Coronary artery (tissue), 2 donors: ENCODE results near the gene DMWD.

ENCODE experiments used
- DNase-seq: peaks from one replicate; pipeline ENCODE4 v3.0.0-alpha.2; 2017; ENCODE audit warnings: low spot score
- H3K27ac ChIP-seq, 2 donors: fragments of 200-600 bp; sonication (generic); one replicate each; pipeline ENCODE4 v1.5.1; 2016 to 2019
- H3K4me3 ChIP-seq: fragments of 200-600 bp; sonication (generic); 2 replicates; pipeline ENCODE4 v1.5.1; 2016; ENCODE audit warnings: mild to moderate bottlenecking, moderate library complexity
- TF ChIP-seq, protein P1 (sequence below): fragments of 200-600 bp; sonication (generic); IDR thresholded peaks from one replicate; pipeline ENCODE4 v1.5.1; 2019; ENCODE audit warnings: antibody characterized with exemption

DMWD gene

DNA sequence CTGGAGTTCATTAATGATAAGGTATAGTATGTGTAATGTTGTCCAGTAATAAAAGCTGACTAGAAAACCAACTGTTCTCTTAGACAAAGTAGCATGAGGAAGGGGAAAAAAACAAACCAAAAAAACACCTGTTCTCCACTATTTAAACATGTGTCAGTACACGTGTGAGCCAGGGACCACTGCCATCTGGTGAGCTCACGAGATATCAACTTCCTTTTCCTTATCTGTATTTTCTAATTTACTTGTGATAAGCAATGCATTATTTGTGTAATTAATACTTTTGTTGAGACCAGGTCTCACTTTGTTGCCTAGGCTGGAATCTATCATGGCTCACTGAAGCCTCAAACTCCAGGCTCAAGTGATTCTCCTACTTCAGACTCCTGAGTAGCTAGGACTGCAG lies 19.3 kb downstream of the DMWD start:
- TF ChIP-seq, protein P1, sequence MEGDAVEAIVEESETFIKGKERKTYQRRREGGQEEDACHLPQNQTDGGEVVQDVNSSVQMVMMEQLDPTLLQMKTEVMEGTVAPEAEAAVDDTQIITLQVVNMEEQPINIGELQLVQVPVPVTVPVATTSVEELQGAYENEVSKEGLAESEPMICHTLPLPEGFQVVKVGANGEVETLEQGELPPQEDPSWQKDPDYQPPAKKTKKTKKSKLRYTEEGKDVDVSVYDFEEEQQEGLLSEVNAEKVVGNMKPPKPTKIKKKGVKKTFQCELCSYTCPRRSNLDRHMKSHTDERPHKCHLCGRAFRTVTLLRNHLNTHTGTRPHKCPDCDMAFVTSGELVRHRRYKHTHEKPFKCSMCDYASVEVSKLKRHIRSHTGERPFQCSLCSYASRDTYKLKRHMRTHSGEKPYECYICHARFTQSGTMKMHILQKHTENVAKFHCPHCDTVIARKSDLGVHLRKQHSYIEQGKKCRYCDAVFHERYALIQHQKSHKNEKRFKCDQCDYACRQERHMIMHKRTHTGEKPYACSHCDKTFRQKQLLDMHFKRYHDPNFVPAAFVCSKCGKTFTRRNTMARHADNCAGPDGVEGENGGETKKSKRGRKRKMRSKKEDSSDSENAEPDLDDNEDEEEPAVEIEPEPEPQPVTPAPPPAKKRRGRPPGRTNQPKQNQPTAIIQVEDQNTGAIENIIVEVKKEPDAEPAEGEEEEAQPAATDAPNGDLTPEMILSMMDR = no peak
- no peak overlapping the region for H3K4me3 ChIP-seq
- no peak for DNase-seq
- peak overlapping the region in 1 of 2 donors; percentile 17 for H3K27ac ChIP-seq

DNA sequence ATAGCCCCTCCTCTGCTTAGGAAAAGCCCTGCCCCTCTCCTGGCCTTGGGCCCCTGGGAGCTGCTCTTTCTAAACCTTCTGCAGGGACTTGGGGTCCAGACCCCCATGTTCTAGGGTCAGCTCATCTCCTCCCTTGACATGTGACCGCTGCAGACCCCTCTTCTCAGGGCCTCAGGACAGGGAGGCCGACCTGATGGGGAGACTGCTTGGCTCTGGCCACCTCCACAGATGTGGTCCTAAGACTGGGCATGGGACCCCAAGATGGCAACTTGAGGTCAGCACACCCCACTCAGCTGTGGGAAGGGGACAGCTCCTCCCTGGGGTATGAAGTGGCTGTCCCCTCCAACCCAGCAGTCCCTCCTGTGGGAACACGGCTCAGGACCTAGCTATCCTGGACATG lies 19.7 kb downstream of the DMWD start:
- Histone ChIP-seq H3K4me3 (no peak overlapping the region), H3K27ac (peak overlapping the region in 1 of 2 donors; percentile 17)
- TF ChIP-seq, protein P1 = no peak
- DNase-seq = no peak

DNA sequence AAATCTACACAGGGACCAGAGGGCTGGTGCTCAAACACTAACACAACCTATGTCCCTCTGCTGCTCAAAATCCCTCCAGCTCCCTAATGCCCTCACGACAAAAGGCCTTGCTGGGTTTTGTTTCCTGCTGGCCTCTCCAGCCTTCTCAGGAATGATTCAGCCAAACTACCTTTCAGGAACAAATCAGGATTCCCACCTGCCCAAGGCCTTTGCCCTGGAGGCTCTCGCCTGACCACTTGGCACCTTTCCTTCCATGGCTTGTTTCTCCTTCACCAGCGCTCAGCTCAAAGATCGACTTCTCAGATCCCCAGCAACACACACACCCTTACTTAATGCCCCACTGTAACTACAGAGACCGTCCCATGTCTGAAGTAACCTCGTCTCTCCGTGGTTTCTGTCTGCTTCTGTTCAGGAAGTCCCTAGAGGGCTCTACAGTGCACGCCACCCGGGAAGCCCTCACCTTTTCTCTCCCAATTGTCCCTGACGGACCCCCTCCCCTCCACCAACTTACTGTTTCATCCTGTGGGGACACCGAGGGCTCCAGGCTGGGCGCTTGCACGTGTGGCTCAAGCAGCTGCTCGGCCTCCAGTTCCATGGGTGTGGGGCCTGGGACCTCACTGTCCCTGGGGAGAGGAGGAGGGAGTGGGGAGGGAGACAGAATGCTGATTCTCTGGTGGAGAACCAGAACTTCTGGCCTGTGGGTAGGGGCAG lies 20.4 kb downstream of the DMWD start:
- TF ChIP-seq, protein P1 = no peak
- H3K4me3 ChIP-seq = no peak overlapping the region
- peak overlapping the region in 1 of 2 donors; percentile 95 for H3K27ac ChIP-seq
- no peak for DNase-seq

DNA sequence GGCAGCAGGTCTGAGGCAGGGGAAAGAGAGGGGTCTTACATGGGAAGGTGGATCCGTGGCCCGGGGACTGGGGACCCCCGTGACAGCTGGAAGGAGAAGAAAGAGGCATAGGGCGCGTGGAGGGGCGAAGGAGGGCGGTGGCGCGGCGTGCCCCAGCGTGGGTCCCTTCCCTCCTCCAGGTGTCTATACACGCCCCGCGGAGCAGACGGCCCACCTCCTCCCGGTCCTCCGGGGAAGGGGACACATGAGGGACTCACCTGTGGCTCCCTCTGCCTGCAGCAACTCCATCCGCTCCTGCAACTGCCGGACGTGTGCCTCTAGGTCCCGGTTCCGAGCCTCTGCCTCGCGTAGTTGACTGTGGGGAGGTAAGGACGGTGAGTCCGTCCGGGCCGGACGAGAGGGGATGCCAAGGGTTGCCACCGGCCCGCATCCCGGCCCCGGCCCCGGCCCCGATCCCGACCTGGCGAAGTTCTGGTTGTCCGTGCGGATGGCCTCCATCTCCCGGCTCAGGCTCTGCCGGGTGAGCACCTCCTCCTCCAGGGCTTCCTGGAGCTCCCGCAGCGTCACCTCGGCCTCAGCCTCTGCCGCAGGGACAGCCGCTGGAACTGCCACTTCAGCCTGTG lies 21.2 kb downstream of the DMWD start:
- peak overlapping the region; percentile 93 to 95 for H3K27ac ChIP-seq
- DNase-seq = no peak
- TF ChIP-seq, protein P1 = no peak
- peak overlapping the region; percentile 87 for H3K4me3 ChIP-seq

DNA sequence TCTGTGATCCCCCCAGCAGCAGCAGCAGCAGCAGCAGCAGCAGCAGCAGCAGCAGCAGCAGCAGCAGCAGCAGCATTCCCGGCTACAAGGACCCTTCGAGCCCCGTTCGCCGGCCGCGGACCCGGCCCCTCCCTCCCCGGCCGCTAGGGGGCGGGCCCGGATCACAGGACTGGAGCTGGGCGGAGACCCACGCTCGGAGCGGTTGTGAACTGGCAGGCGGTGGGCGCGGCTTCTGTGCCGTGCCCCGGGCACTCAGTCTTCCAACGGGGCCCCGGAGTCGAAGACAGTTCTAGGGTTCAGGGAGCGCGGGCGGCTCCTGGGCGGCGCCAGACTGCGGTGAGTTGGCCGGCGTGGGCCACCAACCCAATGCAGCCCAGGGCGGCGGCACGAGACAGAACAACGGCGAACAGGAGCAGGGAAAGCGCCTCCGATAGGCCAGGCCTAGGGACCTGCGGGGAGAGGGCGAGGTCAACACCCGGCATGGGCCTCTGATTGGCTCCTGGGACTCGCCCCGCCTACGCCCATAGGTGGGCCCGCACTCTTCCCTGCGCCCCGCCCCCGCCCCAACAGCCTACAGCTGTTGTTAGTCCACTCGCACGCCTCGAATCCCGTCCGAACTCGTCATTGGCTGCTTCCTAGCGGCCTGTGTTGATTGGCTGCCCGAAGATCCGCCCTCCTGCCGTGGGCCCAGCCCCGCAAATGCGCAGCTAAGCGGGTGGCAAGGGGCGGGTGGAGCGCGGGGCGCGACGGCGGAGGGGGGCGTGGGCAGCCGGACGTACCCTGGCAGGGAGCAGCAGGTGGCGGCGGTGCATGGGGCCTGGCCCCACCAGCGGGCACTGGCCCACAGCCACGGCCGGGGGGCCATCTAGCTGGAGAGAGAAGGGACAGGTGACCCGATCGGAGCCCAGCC lies 22.2 kb downstream of the DMWD start:
- H3K4me3 ChIP-seq = peak overlapping the region; percentile 87
- DNase-seq = peak; percentile 99
- TF ChIP-seq, protein P1 = peak; percentile 97
- H3K27ac ChIP-seq = peak overlapping the region; percentile 93 to 95

DNA sequence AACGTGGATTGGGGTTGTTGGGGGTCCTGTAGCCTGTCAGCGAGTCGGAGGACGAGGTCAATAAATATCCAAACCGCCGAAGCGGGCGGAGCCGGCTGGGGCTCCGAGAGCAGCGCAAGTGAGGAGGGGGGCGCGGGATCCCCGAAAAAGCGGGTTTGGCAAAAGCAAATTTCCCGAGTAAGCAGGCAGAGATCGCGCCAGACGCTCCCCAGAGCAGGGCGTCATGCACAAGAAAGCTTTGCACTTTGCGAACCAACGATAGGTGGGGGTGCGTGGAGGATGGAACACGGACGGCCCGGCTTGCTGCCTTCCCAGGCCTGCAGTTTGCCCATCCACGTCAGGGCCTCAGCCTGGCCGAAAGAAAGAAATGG lies 22.8 kb downstream of the DMWD start:
- Histone ChIP-seq H3K27ac (peak overlapping the region; percentile 93 to 95), H3K4me3 (peak overlapping the region; percentile 87)
- TF ChIP-seq, protein P1 = no peak
- no peak for DNase-seq
